ENCODE results near the gene CCDC186.

Gene CCDC186

DNA sequence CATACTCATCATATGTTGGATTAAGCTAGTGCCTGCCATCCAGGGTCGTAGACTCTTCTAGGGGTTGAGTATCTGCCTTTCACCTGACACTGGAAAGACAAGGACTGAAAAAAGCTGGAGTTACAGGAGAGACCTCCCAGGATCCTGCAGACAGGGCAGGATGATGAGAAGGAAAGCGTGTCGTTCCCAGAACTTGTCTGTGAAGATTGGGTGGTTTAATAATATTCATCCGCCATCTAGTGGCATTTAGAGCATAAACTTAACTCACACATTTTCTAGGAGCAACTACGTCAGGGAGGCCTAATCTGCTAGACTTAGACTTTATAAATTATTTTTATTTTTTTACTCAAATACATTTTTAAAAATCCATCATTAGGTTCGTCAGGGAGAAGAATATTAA lies 70.7 kb downstream of the CCDC186 start:
- no peak for DNase-seq

DNA sequence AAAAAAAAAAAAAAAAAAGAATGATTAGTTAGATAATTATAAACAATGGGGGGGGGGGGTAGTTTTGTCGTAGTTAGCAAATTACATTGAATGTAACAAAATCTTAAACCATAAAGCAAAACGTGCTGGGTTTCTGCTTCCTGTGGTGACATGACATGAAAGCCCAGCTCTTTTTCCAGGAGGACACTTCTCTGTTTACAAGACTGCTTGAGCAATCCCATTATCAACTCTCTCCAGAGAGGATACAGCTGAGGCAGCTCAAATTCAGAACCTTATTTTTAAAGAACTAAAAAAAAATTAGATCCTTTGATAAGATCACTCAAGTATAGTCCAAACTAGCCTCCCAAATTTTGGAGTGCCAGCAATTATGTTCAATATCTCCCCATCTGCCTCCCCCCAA lies 71.7 kb downstream of the CCDC186 start:
- no peak for DNase-seq

GRCh38 chr10:114100848-114101741 lies 72.9 kb downstream of the CCDC186 start:
- DNase-seq, result no peak

DNA sequence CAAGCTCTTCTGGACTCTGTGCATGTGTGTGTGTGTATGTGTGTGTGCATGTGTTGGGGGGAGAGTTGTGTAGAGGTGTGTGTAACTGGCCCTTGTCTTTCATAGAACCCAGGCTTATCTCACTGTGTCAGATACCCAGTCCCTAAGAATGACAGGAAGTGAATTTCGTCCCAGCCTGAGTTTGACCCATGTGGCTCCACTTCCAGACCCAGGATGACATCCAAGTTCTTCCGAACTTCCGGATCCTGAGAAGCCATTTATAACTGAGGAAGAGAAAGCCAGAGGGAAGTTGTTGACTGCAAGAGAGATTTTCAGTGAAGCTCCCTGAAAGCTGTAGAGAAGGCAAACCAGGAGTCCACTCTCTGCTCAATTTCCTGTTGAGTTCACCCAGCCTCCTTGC lies 77.1 kb downstream of the CCDC186 start:
- no peak for DNase-seq

DNA sequence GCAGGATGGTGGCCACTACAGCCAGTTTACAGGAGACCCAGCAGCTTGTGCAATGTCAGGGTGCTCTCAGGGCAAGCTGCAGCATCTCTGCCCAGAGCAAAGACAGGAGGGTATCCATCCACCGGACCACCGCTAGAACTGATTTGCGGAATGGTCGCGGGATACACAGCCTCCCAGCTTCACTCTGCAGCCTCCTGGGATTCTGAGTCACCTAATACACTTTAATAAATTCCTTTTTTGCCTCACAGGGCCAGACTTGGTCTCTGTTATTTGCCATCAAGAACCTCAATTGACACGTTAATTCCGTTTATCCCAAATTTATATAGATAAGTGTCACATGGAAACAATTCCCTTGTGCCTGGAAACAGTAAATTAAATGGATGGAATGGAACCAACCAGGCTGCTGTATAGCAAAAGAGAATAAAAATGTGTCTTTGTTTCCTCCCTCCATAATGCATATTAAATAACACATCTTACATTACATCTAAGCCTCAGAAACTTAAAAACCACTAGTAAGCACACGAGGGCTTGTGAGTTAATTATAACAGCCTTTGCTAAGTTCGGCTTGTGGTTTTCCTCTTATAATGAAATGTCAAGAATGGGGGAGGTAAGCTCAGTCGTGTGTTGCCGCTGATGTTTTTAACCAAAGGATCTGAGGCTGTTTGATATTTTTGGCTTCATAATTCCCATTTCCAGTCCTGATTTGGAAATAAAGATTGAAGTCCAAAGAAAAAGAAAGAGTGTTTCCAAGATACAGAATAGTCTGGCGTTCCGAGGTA lies 78.3 kb downstream of the CCDC186 start:
- DNase-seq, result no peak

DNA sequence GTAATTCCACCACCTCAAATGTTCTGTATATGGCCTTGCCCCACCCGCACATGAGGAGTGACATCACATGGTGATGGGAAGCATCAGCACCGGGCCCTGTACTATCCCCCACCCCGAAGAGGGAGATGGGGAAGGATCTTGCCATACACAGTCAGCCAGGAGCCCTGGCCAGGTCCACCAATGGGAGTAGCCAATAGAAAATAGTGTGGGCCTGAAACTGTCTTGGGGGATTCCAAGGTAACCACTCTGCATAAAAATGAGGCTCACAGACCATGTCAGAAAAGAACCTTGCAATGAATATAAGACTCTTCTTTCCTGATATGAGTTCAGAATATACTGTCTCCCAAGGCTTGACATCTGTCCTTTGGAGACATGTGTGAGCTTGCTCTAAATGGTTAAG lies 79.2 kb downstream of the CCDC186 start:
- DNase-seq, result no peak

DNA sequence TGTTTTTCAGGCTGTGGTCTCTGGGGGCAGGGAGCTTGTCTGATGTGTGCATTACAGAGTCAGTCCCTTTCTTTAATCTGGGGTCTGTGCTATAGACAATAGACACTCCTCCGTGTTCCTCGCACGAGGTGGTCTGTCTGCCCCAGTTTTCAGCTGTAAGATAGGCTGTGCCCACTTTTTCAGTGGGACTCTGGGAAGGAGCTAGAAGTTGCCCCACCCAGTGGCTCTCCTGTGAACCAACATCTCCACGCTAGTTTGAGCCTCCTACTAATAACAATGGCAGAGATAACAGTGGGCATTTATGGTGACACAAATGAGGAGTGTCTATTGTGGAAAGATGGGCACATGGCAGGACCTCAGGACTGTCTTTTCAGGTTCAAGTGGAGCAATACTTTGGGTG lies 86.3 kb downstream of the CCDC186 start:
- DNase-seq, result no peak

GRCh38 chr10:114087255-114087654 lies 86.7 kb downstream of the CCDC186 start:
- DNase-seq, result no peak

- DNase-seq, result no peak
These were observed 89.8 kb downstream of the CCDC186 start for GRCh38 chr10:114084215-114084614.

DNA sequence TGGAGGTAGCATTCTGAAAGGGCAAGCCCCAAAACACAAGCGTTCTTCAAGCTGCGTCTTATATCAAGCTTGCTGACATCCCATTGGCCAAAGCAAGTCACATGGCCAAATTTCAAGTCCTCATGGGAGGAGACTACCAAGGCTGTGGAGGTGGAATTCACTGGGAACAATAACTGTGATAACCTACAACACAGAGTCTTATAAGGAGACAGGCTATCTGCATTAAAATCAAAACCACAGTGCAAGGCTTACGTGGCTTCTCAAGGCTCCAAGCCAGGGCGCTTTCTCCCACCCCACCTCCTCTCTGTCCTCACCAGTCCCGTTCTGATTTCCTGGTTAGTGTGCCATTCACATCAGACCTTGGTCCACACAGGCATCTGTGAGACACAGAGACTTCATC lies 91.0 kb downstream of the CCDC186 start:
- DNase-seq, result no peak

- DNase-seq, result no peak
These were observed 92.0 kb downstream of the CCDC186 start for GRCh38 chr10:114081911-114082583.

DNA sequence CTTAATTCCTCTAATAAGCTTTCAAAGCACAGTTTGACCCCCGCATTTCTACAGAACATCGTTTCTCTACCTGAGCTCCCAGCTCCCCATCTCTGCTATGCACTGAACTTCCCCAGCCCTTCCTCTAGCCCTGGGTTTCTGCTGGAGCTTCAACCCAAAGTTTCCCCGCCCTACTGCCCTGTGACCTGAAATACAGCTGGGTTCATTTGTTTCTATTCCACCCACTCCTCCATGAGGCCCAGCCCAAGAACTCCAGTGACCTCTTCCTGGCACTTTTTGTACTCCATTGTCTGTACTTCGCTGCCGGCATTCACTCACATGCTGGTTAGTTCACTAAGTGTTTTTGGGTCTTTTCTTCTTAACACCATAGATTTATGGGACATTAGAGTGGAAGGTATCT lies 94.6 kb downstream of the CCDC186 start:
- DNase-seq, result no peak

DNA sequence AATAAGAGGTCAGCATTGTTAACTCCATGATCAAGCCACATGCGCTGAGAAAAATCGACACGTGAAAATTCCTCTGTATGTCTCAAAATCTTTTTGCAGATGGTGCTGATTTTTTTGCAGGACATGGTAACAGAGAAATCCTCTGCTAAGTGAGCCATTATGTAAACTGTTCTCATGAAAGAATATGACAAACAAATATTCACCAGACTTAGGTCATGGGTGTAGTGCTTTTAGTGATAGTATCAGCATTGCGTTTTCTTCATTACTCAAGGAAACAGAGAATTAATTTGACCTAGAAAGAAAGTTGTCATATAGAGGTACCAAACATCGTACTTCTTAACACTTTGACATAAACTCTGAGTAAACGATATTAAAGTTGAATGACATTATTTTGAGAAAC lies 95.7 kb downstream of the CCDC186 start:
- no peak for DNase-seq

DNA sequence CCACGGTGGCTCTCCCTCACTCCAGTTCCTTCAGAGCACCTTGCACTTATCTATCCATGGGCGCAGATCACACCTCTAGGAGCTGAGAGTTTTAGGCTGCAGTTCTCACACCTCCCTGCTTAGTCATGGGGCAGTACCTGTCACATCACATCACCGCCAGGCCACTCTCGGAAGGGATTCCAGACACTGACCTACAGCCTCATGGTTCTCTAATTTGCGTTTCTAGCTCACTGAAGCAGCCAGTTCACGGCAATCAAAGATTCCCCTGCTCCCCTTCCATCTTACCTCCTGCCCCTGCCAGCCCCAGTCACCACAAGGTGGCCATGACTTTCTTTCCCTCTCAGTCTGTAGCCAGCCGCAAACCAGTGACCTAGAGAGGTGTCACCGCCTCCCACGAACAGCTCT lies 96.2 kb downstream of the CCDC186 start:
- DNase-seq, result no peak

DNA sequence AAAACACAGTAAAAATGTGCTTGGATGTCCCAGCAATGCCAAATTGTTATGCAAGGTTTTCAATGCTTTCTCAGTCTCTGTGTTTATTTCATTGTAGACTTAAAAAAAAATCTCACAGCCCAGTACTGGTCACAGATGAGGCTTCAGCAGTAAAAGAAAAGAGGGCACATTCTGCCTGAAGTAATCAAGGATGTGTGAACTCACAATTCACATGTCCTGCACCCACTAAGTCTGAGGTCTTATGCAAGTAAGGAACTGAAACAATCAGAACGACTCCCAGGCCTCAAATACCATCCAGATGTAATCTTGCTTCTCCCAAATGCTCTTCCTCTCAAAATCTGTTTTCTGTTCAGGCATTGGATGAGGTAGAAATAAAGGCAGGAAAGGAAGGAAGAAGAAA lies 96.7 kb downstream of the CCDC186 start:
- DNase-seq, result no peak

DNA sequence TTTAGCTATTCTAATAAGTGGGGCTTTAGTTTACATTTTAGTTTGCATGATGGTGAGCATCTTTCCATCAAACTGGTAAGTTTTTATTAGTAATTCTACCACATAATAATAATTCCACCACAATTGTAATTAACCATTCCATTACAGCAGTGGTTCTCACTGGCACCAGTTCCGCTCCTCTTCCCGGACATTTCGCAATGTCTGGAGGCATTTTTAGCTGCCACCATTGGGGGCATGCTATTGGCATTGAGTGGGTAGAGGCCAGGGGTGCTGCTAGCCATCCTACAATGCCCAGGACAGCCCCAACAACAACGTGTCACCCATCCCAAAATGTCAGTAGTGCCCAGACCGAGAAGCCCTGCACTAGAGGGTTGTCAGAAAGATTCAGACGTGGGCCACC lies 98.9 kb downstream of the CCDC186 start:
- DNase-seq, result no peak

GRCh38 chr10:114073395-114074186 lies 100.4 kb downstream of the CCDC186 start:
- peak; percentile 31 for DNase-seq

GRCh38 chr10:114071178-114071577 lies 102.8 kb downstream of the CCDC186 start:
- DNase-seq, result no peak

Measured in activated gamma-delta T cell treated with Interleukin-2 at 50 U/mL for 16 hours (primary cell).